T-helper 1 cell treated with Interleukin-12 subunit alpha and Interleukin-12 subunit beta and Interleukin-4 antibody, amounts not matched to agents 30 ng/mL and 1 ng/mL, for 36 hours (primary cell): ENCODE results near the gene KLHDC7A. TPM values are rescaled to one million over a fixed set of nuclear protein-coding genes. Genes with fewer than 3 reads are reported as not detected.

Experiments
- intact Hi-C: fragments of 100-400 bp; cut with micrococcal nuclease; formaldehyde crosslinking; loops from one replicate; pipeline ENCODE4 v1.15.1; 2024
- total RNA-seq: library from RNA; stranded (reverse); gene quantifications from 2 replicates; pipeline ENCODE4 v1.2.3, GENCODE V29; 2022

KLHDC7A gene
- total RNA-seq, 1 donor from 2014 or later = not detected

- intact Hi-C loops = no loop called here
These were observed 23.9 kb downstream of the KLHDC7A start for GRCh38 chr1:18504609-18505008.

GRCh38 chr1:18505666-18506065 lies 24.9 kb downstream of the KLHDC7A start:
- intact Hi-C loops = no loop called here

- intact Hi-C loops = no loop called here
These were observed 27.4 kb downstream of the KLHDC7A start for GRCh38 chr1:18508084-18508483.

GRCh38 chr1:18511149-18511873 lies 30.6 kb downstream of the KLHDC7A start:
- intact Hi-C loops = no loop called here

GRCh38 chr1:18511874-18512150 lies 31.1 kb downstream of the KLHDC7A start:
- intact Hi-C loops = no loop called here

- intact Hi-C loops = no loop called here
These were observed 32.2 kb downstream of the KLHDC7A start for GRCh38 chr1:18512883-18513282.

GRCh38 chr1:18513995-18514394 lies 33.3 kb downstream of the KLHDC7A start:
- intact Hi-C loops = no loop called here

- intact Hi-C loops = no loop called here
These were observed 34.5 kb downstream of the KLHDC7A start for GRCh38 chr1:18515120-18515667.

GRCh38 chr1:18516473-18516872 lies 35.7 kb downstream of the KLHDC7A start:
- intact Hi-C loops = no loop called here

- intact Hi-C loops = no loop called here
These were observed 45.9 kb downstream of the KLHDC7A start for GRCh38 chr1:18526436-18527275.

GRCh38 chr1:18527514-18527913 lies 46.8 kb downstream of the KLHDC7A start:
- intact Hi-C loops = no loop called here

- intact Hi-C loops = no loop called here
These were observed 47.2 kb downstream of the KLHDC7A start for GRCh38 chr1:18527921-18528320.

- intact Hi-C loops = no loop called here
These were observed 47.9 kb downstream of the KLHDC7A start for GRCh38 chr1:18528616-18529015.

- intact Hi-C loops = no loop called here
These were observed 49.0 kb downstream of the KLHDC7A start for GRCh38 chr1:18529714-18530113.

- intact Hi-C loops = no loop called here
These were observed 50.1 kb downstream of the KLHDC7A start for GRCh38 chr1:18530587-18531502.

- intact Hi-C loops = no loop called here
These were observed 50.7 kb downstream of the KLHDC7A start for GRCh38 chr1:18531503-18531845.

- intact Hi-C loops = no loop called here
These were observed 51.9 kb downstream of the KLHDC7A start for GRCh38 chr1:18532390-18533170.

- intact Hi-C loops = no loop called here
These were observed 52.5 kb downstream of the KLHDC7A start for GRCh38 chr1:18533259-18533658.

- intact Hi-C loops = no loop called here
These were observed 54.1 kb downstream of the KLHDC7A start for GRCh38 chr1:18534810-18535205.
